Gastrocnemius medialis (tissue), 4 donors: ENCODE data around the gene KCNIP4. TPM values are rescaled to one million over a fixed set of nuclear protein-coding genes. Genes with fewer than 3 reads are reported as not detected.

ENCODE experiments used
- ATAC-seq, 2 donors: fragments of 150-250 bp; one replicate each; pipeline ENCODE4 v1.9.1; 2016
- DNase-seq, 2 donors: peaks; one replicate each; pipeline ENCODE4 v3.0.0-alpha.2; 2019
- H3K27ac ChIP-seq, 4 donors: fragments of 200-600 bp; sonication (generic); 1 replicate in 1 of 4; 2 replicates in 3 of 4; pipeline ENCODE4 v1.5.1; 2016 to 2018; ENCODE audit warnings: mild to moderate bottlenecking in 2 of 4, moderate library complexity in 1 of 4
- H3K27me3 ChIP-seq, 3 donors: fragments of 200-600 bp; sonication (generic) in 2 of 3; 1 replicate in 1 of 3; 2 replicates in 2 of 3; pipeline versions ENCODE4 v1.5.1 to v1.6.0; 2016 to 2019; ENCODE audit warnings: mild to moderate bottlenecking in 1 of 3, moderate library complexity in 1 of 3
- H3K36me3 ChIP-seq, 2 donors: fragments of 200-600 bp; sonication (generic) in 1 of 2; one replicate each; pipeline ENCODE4 v1.5.1; 2017 to 2018
- H3K4me1 ChIP-seq, 2 donors: fragments of 200-600 bp; sonication (generic) in 1 of 2; one replicate each; pipeline ENCODE4 v1.5.1; 2016 to 2017; ENCODE audit warnings: mild to moderate bottlenecking in 2 of 2
- H3K4me3 ChIP-seq, 4 donors: fragments of 200-600 bp; sonication (generic) in 3 of 4; 1 replicate in 1 of 4; 2 replicates in 3 of 4; pipeline ENCODE4 v1.5.1; 2016 to 2019; ENCODE audit warnings: mild to moderate bottlenecking in 2 of 4
- H3K9me3 ChIP-seq, 3 donors: fragments of 200-600 bp; sonication (generic) in 2 of 3; 1 replicate in 1 of 3; 2 replicates in 2 of 3; pipeline ENCODE4 v1.5.1; 2016 to 2019
- POLR2A ChIP-seq, 2 donors: fragments of 450-650 bp; IDR thresholded peaks; one replicate each; pipeline ENCODE4 v1.6.1; 2017; ENCODE audit warnings: antibody characterized with exemption in 2 of 2, mild to moderate bottlenecking in 2 of 2, moderate library complexity in 2 of 2
- in situ Hi-C, 4 donors: fragments of 200-750 bp; cut with MboI; loops; one replicate each; pipeline versions ENCODE4 v1.15.0 to v1.8.0; 2017; ENCODE audit warnings: low sequenced_read_pairs in 4 of 4
- intact Hi-C: fragments of 100-400 bp; cut with DNase I; formaldehyde crosslinking; loops from one replicate; pipeline ENCODE4 v1.15.1; 2023; ENCODE audit warnings: low total_unique reads
- total RNA-seq, 4 donors: library from RNA; depleted of rRNA; stranded (reverse); fragments of >200 nt; gene quantifications; one replicate each; pipeline versions ENCODE4 v1.1.0 to v1.2.3, GENCODE V29; 2016
- TF ChIP-seq, protein P1 (sequence below), 5 experiments: fragments of 450-650 bp in 3 of 5; fragments of 200-600 bp in 2 of 5; sonication (generic) in 2 of 5; IDR thresholded peaks in 4 of 5; conservative IDR thresholded peaks in 1 of 5; 1 replicate in 4 of 5; 2 replicates in 1 of 5; pipeline ENCODE4 v1.5.1; 2016 to 2019; ENCODE audit warnings: antibody characterized with exemption in 5 of 5, mild to moderate bottlenecking in 3 of 5, moderate library complexity in 3 of 5

KCNIP4 gene
- total RNA-seq, 4 donors from 2014 or later = not detected

DNA sequence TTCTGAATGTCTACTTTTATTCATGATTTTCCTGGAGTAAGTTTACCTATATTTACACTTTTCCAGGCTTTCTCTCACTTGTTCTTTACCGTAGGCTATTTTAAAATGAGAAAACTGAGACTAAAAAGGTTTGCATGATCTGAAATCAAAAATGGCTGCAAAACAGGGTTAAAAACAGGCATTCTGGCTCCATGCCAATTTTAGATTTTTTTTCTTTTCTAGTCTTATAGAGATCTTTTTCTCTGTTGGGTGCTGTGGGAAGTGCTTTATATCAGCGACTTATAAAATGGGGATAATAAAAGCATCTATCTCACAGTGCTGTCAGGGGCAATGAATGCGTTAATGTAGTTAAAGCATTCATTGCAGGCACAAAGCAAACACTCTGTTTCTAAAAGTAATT lies 953.6 kb downstream of the KCNIP4 start:
- H3K4me1 ChIP-seq = no peaks in the 10 kb centered on the region
- H3K4me3 ChIP-seq = no peak overlapping the region
- no peaks in the 10 kb centered on the region for H3K27me3 ChIP-seq
- H3K9me3 ChIP-seq = no peaks in the 10 kb centered on the region
- in situ Hi-C loops (no loop called here), intact Hi-C loops (no loop called here)
- H3K27ac ChIP-seq = no peak overlapping the region
- H3K36me3 ChIP-seq = no peaks in the 10 kb centered on the region
- no peak for ATAC-seq
- DNase-seq = no peak
- no peak for TF ChIP-seq POLR2A (IDR thresholded peaks at IDR 0.05)
- TF ChIP-seq, protein P1, sequence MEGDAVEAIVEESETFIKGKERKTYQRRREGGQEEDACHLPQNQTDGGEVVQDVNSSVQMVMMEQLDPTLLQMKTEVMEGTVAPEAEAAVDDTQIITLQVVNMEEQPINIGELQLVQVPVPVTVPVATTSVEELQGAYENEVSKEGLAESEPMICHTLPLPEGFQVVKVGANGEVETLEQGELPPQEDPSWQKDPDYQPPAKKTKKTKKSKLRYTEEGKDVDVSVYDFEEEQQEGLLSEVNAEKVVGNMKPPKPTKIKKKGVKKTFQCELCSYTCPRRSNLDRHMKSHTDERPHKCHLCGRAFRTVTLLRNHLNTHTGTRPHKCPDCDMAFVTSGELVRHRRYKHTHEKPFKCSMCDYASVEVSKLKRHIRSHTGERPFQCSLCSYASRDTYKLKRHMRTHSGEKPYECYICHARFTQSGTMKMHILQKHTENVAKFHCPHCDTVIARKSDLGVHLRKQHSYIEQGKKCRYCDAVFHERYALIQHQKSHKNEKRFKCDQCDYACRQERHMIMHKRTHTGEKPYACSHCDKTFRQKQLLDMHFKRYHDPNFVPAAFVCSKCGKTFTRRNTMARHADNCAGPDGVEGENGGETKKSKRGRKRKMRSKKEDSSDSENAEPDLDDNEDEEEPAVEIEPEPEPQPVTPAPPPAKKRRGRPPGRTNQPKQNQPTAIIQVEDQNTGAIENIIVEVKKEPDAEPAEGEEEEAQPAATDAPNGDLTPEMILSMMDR (IDR thresholded peaks at IDR 0.05 in 4 of 5, conservative IDR thresholded peaks at IDR 0.05 in 1 of 5) = no peak

DNA sequence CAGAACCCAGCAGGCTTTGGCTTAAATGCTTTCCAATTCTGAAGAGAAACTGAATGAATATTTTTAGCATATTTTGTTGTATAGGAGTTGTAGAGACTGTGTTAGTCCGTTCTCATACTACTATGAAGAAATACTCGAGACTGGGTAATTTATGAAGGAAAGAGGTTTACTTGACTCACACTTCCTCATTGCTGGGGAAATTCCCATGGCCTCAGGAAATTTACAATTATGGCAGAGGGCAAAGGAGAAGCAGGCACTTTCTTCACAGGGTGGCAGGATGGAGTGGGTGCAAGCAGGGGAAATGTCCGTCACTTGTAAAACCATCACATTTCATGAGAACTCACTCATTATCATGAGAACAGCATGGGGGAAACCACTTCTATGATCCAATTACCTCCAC lies 956.6 kb downstream of the KCNIP4 start:
- no peak for DNase-seq
- no peak overlapping the region for H3K27ac ChIP-seq
- no peak for TF ChIP-seq POLR2A (IDR thresholded peaks at IDR 0.05)
- TF ChIP-seq, protein P1 (IDR thresholded peaks at IDR 0.05 in 4 of 5, conservative IDR thresholded peaks at IDR 0.05 in 1 of 5) = no peak
- no peaks in the 10 kb centered on the region for H3K27me3 ChIP-seq
- intact Hi-C loops (no loop called here), in situ Hi-C loops (no loop called here)
- H3K36me3 ChIP-seq = no peaks in the 10 kb centered on the region
- no peaks in the 10 kb centered on the region for H3K4me1 ChIP-seq
- no peak for ATAC-seq
- no peak overlapping the region for H3K4me3 ChIP-seq
- no peaks in the 10 kb centered on the region for H3K9me3 ChIP-seq

DNA sequence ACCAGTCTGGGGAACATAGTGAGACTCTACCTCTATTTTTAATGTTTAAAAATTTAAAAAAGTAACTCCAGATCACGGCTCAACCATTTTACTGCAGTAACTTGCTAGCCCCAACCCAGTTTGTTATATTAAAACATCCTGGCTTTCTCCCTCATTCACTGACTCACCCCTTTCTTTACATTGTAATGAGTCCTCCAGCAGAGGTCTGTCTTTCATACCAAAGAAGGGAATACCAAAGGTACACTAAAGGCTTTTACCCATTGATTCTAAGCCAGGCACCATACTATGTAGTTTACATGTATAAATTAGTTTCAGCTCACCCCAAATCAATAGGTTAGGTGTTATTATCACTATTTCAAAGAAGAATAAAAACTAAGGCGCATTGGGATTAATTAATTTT lies 961.4 kb downstream of the KCNIP4 start:
- DNase-seq (no peak), ATAC-seq (no peak)
- no peaks in the 10 kb centered on the region for H3K4me1 ChIP-seq
- no peak overlapping the region for H3K27ac ChIP-seq
- H3K4me3 ChIP-seq = no peak overlapping the region
- no peak for TF ChIP-seq POLR2A (IDR thresholded peaks at IDR 0.05)
- TF ChIP-seq, protein P1 (IDR thresholded peaks at IDR 0.05 in 4 of 5, conservative IDR thresholded peaks at IDR 0.05 in 1 of 5) = no peak
- in situ Hi-C loops (no loop called here), intact Hi-C loops (no loop called here)
- no peaks in the 10 kb centered on the region for H3K9me3 ChIP-seq
- no peaks in the 10 kb centered on the region for H3K36me3 ChIP-seq
- H3K27me3 ChIP-seq = no peaks in the 10 kb centered on the region

DNA sequence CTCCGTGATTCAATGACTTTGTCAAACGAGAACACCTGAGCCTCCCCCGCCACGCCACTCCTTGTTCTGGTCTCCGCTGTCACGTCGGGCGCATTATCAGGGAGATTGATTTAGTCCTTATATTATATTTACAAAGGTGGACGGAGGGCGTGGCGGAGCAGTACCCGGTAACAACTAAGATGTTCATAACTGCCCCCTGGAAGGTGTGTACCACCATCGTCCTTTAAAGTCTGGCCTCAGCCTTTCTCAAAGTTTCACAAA lies 964.1 kb downstream of the KCNIP4 start:
- ATAC-seq (no peak), DNase-seq (no peak)
- Histone ChIP-seq H3K9me3 (no peaks in the 10 kb centered on the region), H3K27me3 (no peaks in the 10 kb centered on the region), H3K36me3 (no peaks in the 10 kb centered on the region), H3K27ac (no peak overlapping the region), H3K4me1 (no peaks in the 10 kb centered on the region), H3K4me3 (no peak overlapping the region)
- TF ChIP-seq, protein P1 (IDR thresholded peaks at IDR 0.05 in 4 of 5, conservative IDR thresholded peaks at IDR 0.05 in 1 of 5) = no peak
- no peak for TF ChIP-seq POLR2A (IDR thresholded peaks at IDR 0.05)
- intact Hi-C loops = no loop called here
- in situ Hi-C loops = no loop called here

DNA sequence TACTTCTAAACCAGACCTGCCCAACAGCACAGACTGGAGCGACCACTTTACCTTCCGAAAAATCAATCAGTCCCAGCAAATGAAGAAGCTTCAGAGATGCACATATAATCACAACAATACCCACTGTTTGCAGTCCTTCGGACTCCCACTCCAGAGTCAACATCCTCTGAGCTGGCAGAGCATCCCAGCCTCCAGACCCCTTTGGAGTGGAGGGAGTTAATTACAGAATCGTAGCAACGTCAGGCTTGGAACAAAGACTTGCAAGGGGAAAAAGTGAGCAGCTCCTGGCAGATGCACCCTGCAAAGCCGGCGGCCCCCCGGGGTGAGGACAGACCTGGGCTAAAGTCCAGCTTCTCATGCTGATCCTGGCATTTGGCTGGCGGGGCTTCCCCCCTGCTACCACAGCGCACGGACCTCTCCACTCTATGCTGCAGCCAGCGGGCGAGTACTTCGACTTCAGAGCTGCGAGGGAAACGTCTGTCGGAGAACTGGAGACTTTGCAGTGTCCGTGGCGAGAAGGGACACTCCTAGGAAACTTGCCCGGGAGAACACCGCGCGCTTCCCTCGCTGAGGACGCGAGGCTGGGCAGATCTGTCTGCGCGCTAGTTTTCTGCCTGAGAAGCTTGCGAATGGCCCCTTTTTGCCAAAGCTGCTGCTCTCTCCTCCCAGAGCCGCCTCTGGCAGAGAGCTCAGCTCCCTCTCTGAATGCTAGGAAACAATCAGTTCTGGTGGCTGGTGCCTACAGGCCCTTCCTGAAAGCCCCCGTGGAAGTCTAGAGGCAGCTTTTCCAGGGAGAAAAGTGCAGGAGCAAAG lies 964.6 kb downstream of the KCNIP4 start:
- DNase-seq (no peak), ATAC-seq (no peak)
- no peaks in the 10 kb centered on the region for H3K4me1 ChIP-seq
- H3K27ac ChIP-seq = no peak overlapping the region
- TF ChIP-seq, protein P1 (IDR thresholded peaks at IDR 0.05 in 4 of 5, conservative IDR thresholded peaks at IDR 0.05 in 1 of 5) = no peak
- TF ChIP-seq POLR2A (IDR thresholded peaks at IDR 0.05) = no peak
- no peaks in the 10 kb centered on the region for H3K9me3 ChIP-seq
- no peaks in the 10 kb centered on the region for H3K27me3 ChIP-seq
- no peaks in the 10 kb centered on the region for H3K36me3 ChIP-seq
- H3K4me3 ChIP-seq = no peak overlapping the region
- intact Hi-C loops = no loop called here
- in situ Hi-C loops = no loop called here
